Testis (tissue), 3 donors: ENCODE data around the gene C4orf17. TPM values are rescaled to one million over a fixed set of nuclear protein-coding genes. Genes with fewer than 3 reads are reported as not detected.
"Not testable (repeated sequence)": the region's sequence is repeated elsewhere in the genome, so short reads cannot be mapped to it uniquely, and the experiment has no call there.

Experiments used
- DNase-seq: peaks from one replicate; pipeline ENCODE4 v3.0.0-alpha.2; 2019
- H3K27ac ChIP-seq, 2 donors: fragments of 200-600 bp; sonication (generic); one replicate each; pipeline ENCODE4 v1.5.1; 2019
- H3K27me3 ChIP-seq: fragments of 200-600 bp; sonication (generic); one replicate; pipeline ENCODE4 v1.5.1; 2019
- H3K36me3 ChIP-seq: fragments of 200-600 bp; sonication (generic); one replicate; pipeline ENCODE4 v1.5.1; 2017; ENCODE audit warnings: low read depth; ENCODE audit errors: missing control alignments
- H3K4me1 ChIP-seq: fragments of 200-600 bp; sonication (generic); one replicate; pipeline ENCODE4 v1.5.1; 2019
- H3K4me3 ChIP-seq, 2 donors: fragments of 200-600 bp; sonication (generic); one replicate each; pipeline ENCODE4 v1.5.1; 2017 to 2019
- H3K9me3 ChIP-seq: fragments of 200-600 bp; sonication (generic); one replicate; pipeline ENCODE4 v1.5.1; 2017
- POLR2A ChIP-seq: fragments of 450-650 bp; IDR thresholded peaks from one replicate; pipeline ENCODE4 v1.6.1; 2017; ENCODE audit warnings: antibody characterized with exemption, mild to moderate bottlenecking, moderate library complexity
- WGBS, 2 donors: methylation state at CpG; one replicate each; pipeline ENCODE4 v1.1.5; 2018; 5-methylcytosine and 5-hydroxymethylcytosine counted together
- intact Hi-C: fragments of 100-400 bp; cut with DNase I; formaldehyde crosslinking; loops from one replicate; pipeline ENCODE4 v1.15.1; 2023; ENCODE audit warnings: low total_unique reads
- polyA plus RNA-seq: library from polyadenylated mRNA; stranded (reverse); fragments of 350-450 nt; fragmentation: Illumina TruSeq; extraction: RNeasy Lipid Tissue Mini Kit (QIAGEN cat#74804); gene quantifications from one replicate; pipeline ENCODE4 v1.2.3, GENCODE V29; 2014; ENCODE audit warnings: low read depth, low replicate concordance; ENCODE audit not compliant: insufficient read depth
- total RNA-seq, 2 donors: library from RNA; depleted of rRNA; stranded (reverse); fragments of >200 nt; gene quantifications; one replicate each; pipeline ENCODE4 v1.2.3, GENCODE V29; 2016
- TF ChIP-seq, protein P1 (sequence below), 3 experiments: fragments of 450-650 bp in 2 of 3; fragments of 200-600 bp in 1 of 3; sonication (generic) in 1 of 3; IDR thresholded peaks; one replicate each; pipeline ENCODE4 v1.5.1; 2016 to 2019; ENCODE audit warnings: antibody characterized with exemption in 3 of 3, mild to moderate bottlenecking in 2 of 3, moderate library complexity in 1 of 3

C4orf17 gene
- total and polyA plus RNA-seq, 3 donors from 2014 or later: 10.9 to 51.2 (median 18.9) TPM

DNA sequence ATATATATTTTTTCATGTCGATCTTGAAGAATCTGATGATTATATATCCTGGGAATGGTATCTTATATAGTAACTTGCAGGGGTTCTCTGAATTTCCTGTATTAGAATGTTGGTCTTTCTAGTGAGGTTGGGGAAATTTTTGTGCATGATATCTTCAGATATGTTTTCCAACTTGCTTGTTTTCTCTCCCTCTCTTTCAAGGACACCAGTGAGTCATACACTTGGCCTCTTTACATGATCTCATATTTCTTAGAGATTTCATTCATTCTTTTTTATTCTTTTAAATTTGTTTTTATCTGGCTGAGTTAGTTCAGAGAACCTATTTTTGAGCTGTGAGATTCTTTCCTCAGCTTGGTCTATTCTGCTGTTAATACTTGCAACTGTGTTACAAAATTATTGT is 27.2 kb upstream of the C4orf17 start:
- TF ChIP-seq, protein P1, sequence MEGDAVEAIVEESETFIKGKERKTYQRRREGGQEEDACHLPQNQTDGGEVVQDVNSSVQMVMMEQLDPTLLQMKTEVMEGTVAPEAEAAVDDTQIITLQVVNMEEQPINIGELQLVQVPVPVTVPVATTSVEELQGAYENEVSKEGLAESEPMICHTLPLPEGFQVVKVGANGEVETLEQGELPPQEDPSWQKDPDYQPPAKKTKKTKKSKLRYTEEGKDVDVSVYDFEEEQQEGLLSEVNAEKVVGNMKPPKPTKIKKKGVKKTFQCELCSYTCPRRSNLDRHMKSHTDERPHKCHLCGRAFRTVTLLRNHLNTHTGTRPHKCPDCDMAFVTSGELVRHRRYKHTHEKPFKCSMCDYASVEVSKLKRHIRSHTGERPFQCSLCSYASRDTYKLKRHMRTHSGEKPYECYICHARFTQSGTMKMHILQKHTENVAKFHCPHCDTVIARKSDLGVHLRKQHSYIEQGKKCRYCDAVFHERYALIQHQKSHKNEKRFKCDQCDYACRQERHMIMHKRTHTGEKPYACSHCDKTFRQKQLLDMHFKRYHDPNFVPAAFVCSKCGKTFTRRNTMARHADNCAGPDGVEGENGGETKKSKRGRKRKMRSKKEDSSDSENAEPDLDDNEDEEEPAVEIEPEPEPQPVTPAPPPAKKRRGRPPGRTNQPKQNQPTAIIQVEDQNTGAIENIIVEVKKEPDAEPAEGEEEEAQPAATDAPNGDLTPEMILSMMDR (IDR thresholded peaks at IDR 0.05): no peak
- no peak for TF ChIP-seq POLR2A
- Histone ChIP-seq H3K4me3 (no peak overlapping the region), H3K27me3 (no peaks in the 10 kb centered on the region), H3K9me3 (no peaks in the 10 kb centered on the region), H3K4me1 (no peaks in the 10 kb centered on the region), H3K36me3 (no peaks in the 10 kb centered on the region), H3K27ac (no peak overlapping the region)
- WGBS, 2 donors: 80 to 88% methylated on average over 1 of the region's 1 CpG
- DNase-seq: no peak
- intact Hi-C loops: no loop called here

DNA sequence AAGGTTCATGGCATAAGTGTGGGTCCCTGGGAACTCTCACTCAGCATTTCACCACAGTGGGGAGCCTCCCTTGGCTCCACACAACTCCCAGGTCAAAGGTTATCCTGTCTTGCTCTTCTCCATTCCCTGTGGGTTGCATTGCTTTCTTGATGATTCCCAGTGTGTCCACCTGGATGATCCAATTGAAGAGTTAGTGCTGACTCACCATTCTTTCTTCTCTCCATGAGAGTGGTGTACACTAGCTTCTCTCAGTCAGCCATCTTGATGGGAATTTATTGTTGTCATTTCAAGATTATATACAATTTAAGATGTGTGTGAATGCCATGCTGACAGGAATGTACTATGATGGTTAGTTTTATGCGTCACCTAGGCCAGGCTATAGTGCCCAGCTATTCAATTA is 25.6 kb upstream of the C4orf17 start:
- WGBS, 2 donors: 71 to 94% methylated on average over 1 of the region's 1 CpG

DNA sequence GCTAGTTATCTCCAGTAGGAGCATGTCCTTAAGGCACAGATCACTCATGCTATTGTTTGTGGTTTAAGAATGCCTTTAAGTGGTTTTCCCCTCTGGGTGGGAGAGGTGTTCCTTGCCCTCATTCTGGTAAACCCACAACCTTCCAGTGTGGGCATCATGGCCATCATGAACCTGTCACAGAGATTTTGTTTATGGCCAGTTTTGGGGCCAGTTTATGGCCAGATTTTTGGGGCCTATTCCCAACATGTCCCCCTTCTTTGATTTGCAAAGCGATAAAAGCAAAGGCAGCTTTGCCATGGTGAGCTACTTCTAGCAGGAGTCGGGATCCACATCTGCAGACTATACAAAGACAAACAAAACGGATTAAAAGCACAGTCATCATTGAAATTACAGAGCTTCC is 24.2 kb upstream of the C4orf17 start:
- DNase-seq, H3K27me3 ChIP-seq, intact Hi-C loops, H3K4me3 ChIP-seq, H3K4me1 ChIP-seq, H3K36me3 ChIP-seq, H3K9me3 ChIP-seq, H3K27ac ChIP-seq: not testable (repeated sequence)
- WGBS, 2 donors: 75 to 90% methylated on average over 3 of the region's 3 CpGs

More for the DNA sequence above, 25.6 kb upstream of the C4orf17 start:
- no peaks in the 10 kb centered on the region for H3K36me3 ChIP-seq
- H3K27me3 ChIP-seq: no peaks in the 10 kb centered on the region
- DNase-seq: no peak
- no peak overlapping the region for H3K4me3 ChIP-seq
- no peaks in the 10 kb centered on the region for H3K9me3 ChIP-seq
- intact Hi-C loops: no loop called here
- no peaks in the 10 kb centered on the region for H3K4me1 ChIP-seq
- TF ChIP-seq, protein P1 (IDR thresholded peaks at IDR 0.05): no peak
- no peak for TF ChIP-seq POLR2A
- no peak overlapping the region for H3K27ac ChIP-seq

DNA sequence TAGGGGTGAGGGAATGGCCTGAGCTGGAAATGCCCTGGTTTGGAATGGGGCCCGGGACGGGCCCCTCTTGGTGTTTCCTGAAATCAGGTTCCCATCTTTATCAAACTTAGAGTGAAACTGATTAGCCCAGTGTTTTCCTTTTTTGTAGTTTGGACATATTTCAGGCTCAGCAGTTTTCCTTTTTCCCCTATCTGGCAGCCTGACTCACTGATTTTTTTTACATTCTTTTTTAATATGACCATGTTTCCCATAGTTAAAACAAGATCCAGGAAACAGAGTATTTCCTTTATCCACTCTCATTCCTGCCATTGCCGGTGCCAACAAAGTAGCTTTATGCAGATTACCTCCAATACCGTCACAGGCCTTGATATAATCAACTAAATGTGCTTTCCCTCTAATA is 20.5 kb upstream of the C4orf17 start:
- Histone ChIP-seq H3K9me3 (no peaks in the 10 kb centered on the region), H3K27me3 (no peaks in the 10 kb centered on the region), H3K4me1 (no peaks in the 10 kb centered on the region), H3K36me3 (no peaks in the 10 kb centered on the region), H3K27ac (no peak overlapping the region), H3K4me3 (no peak overlapping the region)
- 70 to 83% methylated on average over 4 of the region's 4 CpGs for WGBS, 2 donors
- intact Hi-C loops: no loop called here
- DNase-seq: no peak
- TF ChIP-seq, protein P1 (IDR thresholded peaks at IDR 0.05): no peak
- no peak for TF ChIP-seq POLR2A

DNA sequence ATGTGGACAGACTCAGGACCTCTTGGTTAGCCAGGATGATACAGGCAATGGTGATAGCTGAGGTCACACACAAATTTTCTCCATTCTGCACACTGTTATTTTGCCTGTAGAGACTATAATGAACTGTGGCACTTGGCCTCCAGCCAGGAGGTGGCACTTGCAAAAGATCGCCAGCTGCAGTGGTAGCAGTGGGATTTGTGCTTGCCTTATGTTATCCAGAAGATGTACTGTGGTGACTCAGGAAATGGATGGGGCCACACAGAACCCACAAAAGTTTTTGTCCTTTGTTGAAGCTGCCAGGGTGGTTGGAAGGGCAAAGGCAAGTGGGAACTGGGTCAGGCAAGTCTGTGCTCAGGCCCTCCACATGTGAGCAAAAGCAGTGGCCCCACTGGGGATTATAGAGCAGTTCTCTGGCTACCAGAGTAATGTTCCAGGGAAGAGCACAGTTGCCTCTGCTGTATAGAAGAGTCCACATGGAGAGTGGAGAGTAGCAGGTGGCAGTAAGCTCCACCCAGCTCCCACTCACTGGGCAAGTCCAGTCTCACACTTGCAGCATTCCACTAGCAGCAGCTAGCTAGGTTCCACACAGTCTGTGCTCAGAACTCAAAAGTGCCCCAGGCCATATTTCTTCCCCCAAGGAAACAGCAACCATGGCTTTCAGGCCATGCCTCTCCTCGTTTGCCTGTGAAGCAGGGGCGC is 5.9 kb upstream of the C4orf17 start:
- H3K36me3 ChIP-seq: no peaks in the 10 kb centered on the region
- intact Hi-C loops: no loop called here
- H3K27ac ChIP-seq: no peak overlapping the region
- no peak for DNase-seq
- H3K4me3 ChIP-seq: no peak overlapping the region
- no peaks in the 10 kb centered on the region for H3K4me1 ChIP-seq
- no peaks in the 10 kb centered on the region for H3K27me3 ChIP-seq
- TF ChIP-seq, protein P1 (IDR thresholded peaks at IDR 0.05): no peak
- TF ChIP-seq POLR2A: no peak
- 88 to 93% methylated on average over 3 of the region's 3 CpGs for WGBS, 2 donors
- no peaks in the 10 kb centered on the region for H3K9me3 ChIP-seq
